ENCODE results near the gene ABR. TPM values are rescaled to one million over a fixed set of nuclear protein-coding genes. Genes with fewer than 3 reads are reported as not detected.

ABR gene
- total and polyA plus RNA-seq, 4 donors = 2.7 to 12.9 (median 6.8) TPM

DNA sequence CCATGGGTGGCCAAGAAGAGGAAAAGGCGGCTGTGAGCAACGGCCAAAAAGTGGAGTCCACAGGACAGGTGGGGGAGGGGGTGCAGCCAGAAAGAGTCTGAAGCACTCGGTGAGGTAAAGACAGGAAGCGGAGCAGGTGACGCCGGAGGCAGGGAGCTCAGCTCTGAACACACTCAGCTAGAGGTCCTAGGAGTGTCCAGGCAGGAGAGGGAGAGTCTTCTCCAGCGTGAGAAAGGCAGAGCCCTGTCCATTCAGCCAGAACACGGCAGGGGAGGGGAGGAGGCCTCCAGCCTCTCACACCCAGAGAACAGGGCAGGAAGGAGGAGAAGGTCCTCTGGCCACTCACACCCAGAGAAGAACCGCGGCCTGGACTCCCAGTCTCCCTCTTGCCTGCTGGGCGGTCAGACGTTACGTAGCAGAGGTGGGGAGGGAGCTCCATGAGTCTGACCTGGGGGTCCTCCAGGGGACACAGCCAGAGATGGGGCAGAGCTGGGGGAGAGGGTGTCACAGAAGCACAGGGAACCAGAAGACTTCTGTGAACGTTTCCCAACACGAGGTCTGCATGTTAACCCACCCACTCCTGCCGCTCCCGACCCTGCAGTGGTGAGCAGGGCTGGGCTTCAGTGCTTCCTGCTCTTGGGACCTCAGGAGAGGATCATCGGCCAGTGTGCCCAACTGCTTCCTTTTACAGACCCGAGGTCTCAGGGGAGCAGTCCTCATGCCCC, 89.2 kb downstream of the ABR start:
- no peak overlapping the region for H3K27ac ChIP-seq (ENCODE audit: low read depth in 1 of 2, low read length in 2 of 2)
- no peaks in the 10 kb centered on the region for H3K9me3 ChIP-seq (ENCODE audit: control insufficient read depth in 4 of 4, low read length in 3 of 4)
- TF ChIP-seq, protein P1, sequence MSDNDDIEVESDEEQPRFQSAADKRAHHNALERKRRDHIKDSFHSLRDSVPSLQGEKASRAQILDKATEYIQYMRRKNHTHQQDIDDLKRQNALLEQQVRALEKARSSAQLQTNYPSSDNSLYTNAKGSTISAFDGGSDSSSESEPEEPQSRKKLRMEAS (IDR thresholded peaks at IDR 0.05) = no peak
- TF ChIP-seq RXRA (IDR thresholded peaks at IDR 0.05) = no peak
- TF ChIP-seq FOXA2 (IDR thresholded peaks at IDR 0.05) = no peak
- no peak for TF ChIP-seq YY1 (IDR thresholded peaks at IDR 0.05)
- TF ChIP-seq TAF1 (conservative IDR thresholded peaks at IDR 0.05) = no peak
- no peak for TF ChIP-seq ATF3 (IDR thresholded peaks at IDR 0.05)
- TF ChIP-seq FOXA1 (IDR thresholded peaks at IDR 0.05) = no peak
- TF ChIP-seq HNF4G (IDR thresholded peaks at IDR 0.05) = no peak
- TF ChIP-seq, protein P2, sequence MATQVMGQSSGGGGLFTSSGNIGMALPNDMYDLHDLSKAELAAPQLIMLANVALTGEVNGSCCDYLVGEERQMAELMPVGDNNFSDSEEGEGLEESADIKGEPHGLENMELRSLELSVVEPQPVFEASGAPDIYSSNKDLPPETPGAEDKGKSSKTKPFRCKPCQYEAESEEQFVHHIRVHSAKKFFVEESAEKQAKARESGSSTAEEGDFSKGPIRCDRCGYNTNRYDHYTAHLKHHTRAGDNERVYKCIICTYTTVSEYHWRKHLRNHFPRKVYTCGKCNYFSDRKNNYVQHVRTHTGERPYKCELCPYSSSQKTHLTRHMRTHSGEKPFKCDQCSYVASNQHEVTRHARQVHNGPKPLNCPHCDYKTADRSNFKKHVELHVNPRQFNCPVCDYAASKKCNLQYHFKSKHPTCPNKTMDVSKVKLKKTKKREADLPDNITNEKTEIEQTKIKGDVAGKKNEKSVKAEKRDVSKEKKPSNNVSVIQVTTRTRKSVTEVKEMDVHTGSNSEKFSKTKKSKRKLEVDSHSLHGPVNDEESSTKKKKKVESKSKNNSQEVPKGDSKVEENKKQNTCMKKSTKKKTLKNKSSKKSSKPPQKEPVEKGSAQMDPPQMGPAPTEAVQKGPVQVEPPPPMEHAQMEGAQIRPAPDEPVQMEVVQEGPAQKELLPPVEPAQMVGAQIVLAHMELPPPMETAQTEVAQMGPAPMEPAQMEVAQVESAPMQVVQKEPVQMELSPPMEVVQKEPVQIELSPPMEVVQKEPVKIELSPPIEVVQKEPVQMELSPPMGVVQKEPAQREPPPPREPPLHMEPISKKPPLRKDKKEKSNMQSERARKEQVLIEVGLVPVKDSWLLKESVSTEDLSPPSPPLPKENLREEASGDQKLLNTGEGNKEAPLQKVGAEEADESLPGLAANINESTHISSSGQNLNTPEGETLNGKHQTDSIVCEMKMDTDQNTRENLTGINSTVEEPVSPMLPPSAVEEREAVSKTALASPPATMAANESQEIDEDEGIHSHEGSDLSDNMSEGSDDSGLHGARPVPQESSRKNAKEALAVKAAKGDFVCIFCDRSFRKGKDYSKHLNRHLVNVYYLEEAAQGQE (IDR thresholded peaks at IDR 0.05) = no peak
- TF ChIP-seq, protein P3, sequence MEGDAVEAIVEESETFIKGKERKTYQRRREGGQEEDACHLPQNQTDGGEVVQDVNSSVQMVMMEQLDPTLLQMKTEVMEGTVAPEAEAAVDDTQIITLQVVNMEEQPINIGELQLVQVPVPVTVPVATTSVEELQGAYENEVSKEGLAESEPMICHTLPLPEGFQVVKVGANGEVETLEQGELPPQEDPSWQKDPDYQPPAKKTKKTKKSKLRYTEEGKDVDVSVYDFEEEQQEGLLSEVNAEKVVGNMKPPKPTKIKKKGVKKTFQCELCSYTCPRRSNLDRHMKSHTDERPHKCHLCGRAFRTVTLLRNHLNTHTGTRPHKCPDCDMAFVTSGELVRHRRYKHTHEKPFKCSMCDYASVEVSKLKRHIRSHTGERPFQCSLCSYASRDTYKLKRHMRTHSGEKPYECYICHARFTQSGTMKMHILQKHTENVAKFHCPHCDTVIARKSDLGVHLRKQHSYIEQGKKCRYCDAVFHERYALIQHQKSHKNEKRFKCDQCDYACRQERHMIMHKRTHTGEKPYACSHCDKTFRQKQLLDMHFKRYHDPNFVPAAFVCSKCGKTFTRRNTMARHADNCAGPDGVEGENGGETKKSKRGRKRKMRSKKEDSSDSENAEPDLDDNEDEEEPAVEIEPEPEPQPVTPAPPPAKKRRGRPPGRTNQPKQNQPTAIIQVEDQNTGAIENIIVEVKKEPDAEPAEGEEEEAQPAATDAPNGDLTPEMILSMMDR (IDR thresholded peaks at IDR 0.05; ENCODE audit: low read depth, low read length, missing input control) = no peak
- TF ChIP-seq EGR1 (IDR thresholded peaks at IDR 0.05; ENCODE audit: low read depth in 2 of 2) = no peak
- TF ChIP-seq, protein P4, sequence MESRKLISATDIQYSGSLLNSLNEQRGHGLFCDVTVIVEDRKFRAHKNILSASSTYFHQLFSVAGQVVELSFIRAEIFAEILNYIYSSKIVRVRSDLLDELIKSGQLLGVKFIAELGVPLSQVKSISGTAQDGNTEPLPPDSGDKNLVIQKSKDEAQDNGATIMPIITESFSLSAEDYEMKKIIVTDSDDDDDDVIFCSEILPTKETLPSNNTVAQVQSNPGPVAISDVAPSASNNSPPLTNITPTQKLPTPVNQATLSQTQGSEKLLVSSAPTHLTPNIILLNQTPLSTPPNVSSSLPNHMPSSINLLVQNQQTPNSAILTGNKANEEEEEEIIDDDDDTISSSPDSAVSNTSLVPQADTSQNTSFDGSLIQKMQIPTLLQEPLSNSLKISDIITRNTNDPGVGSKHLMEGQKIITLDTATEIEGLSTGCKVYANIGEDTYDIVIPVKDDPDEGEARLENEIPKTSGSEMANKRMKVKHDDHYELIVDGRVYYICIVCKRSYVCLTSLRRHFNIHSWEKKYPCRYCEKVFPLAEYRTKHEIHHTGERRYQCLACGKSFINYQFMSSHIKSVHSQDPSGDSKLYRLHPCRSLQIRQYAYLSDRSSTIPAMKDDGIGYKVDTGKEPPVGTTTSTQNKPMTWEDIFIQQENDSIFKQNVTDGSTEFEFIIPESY (IDR thresholded peaks at IDR 0.05) = no peak
- no peak for TF ChIP-seq SP1 (IDR thresholded peaks at IDR 0.05)
- no peak for TF ChIP-seq JUND (IDR thresholded peaks at IDR 0.05)
- TF ChIP-seq NR2F2 (IDR thresholded peaks at IDR 0.05) = no peak
- TF ChIP-seq GABPA (IDR thresholded peaks at IDR 0.05 in 1 of 2, conservative IDR thresholded peaks at IDR 0.05 in 1 of 2) = no peak
- no peak for TF ChIP-seq RAD21 (IDR thresholded peaks at IDR 0.05)
- TF ChIP-seq HNF4A (conservative IDR thresholded peaks at IDR 0.05) = no peak
- no peak for DNase-seq (ENCODE audit: low spot score)
- no peak overlapping the region for H3K4me3 ChIP-seq (ENCODE audit: low read depth in 1 of 3, low read length in 3 of 3)
- peaks cover 0 to 6% (median 2%) of the 10 kb centered on the region in 4 donors for H3K4me1 ChIP-seq (ENCODE audit: control insufficient read depth in 4 of 4, insufficient read depth in 4 of 4, low read length in 3 of 4)
- no peaks in the 10 kb centered on the region for H3K27me3 ChIP-seq (ENCODE audit: control insufficient read depth in 4 of 4, insufficient read depth in 4 of 4, low read length in 3 of 4)
- H3K9ac ChIP-seq (ENCODE audit: low read depth in 1 of 2, low read length in 2 of 2) = no peak overlapping the region
- H3K36me3 ChIP-seq (ENCODE audit: control insufficient read depth in 4 of 4, insufficient read depth in 3 of 4, low read depth in 1 of 4, low read length in 3 of 4) = peaks cover 0 to 4% (median 0%) of the 10 kb centered on the region in 4 donors
- WGBS = 81% methylated on average over 19 of the region's 19 CpGs

All from liver (tissue), 9 donors.